ENCODE results near the gene CCNL2. TPM values are rescaled to one million over a fixed set of nuclear protein-coding genes. Genes with fewer than 3 reads are reported as not detected.

CCNL2 gene
- total and polyA plus RNA-seq, 2 experiments from 2014 or later: 166 to 284 TPM

GRCh38 chr1:1373815-1374588, 25.1 kb downstream of the CCNL2 start:
- Histone ChIP-seq H3K4me1 (ENCODE audit: insufficient read depth) (peaks cover 9% of the 10 kb centered on the region), H3K27me3 (no peaks in the 10 kb centered on the region), H3K9me2 (replicated peaks; ENCODE audit: insufficient read depth) (no peaks in the 10 kb centered on the region), H4K20me1 (ENCODE audit: insufficient read depth, poor library complexity, severe bottlenecking) (no peaks in the 10 kb centered on the region), H2AFZ (no peak overlapping the region), H3K36me3 (replicated peaks; ENCODE audit: insufficient read depth, low read depth) (no peaks in the 10 kb centered on the region), H3K4me3 (peak overlapping the region; percentile 52), H3K9me3 (ENCODE audit: low read depth) (no peaks in the 10 kb centered on the region), H3K79me2 (peaks cover 27% of the 10 kb centered on the region), H3K4me2 (peak overlapping the region; percentile 97), H3K27ac (no peak overlapping the region)
- DNase-seq (ENCODE audit: low spot score): no peak
- TF ChIP-seq EZH2 (IDR thresholded peaks at IDR 0.05; ENCODE audit: borderline replicate concordance) (no peak), CTCF (IDR thresholded peaks at IDR 0.05; ENCODE audit: poor library complexity) (no peak), EZH2phosphoT487 (IDR thresholded peaks at IDR 0.05; ENCODE audit: low read depth, severe bottlenecking, unreplicated experiment) (no peak)
- WGBS (ENCODE audit: low lambda C conversion rate, missing lambda C conversion rate): 63% methylated on average over 51 of the region's 52 CpGs

- Histone ChIP-seq H3K4me3 (no peak overlapping the region), H2AFZ (no peak overlapping the region), H3K79me2 (peaks cover 27% of the 10 kb centered on the region), H3K9me2 (replicated peaks; ENCODE audit: insufficient read depth) (no peaks in the 10 kb centered on the region), H4K20me1 (ENCODE audit: insufficient read depth, poor library complexity, severe bottlenecking) (no peaks in the 10 kb centered on the region), H3K27me3 (no peaks in the 10 kb centered on the region), H3K4me1 (ENCODE audit: insufficient read depth) (peaks cover 9% of the 10 kb centered on the region), H3K9me3 (ENCODE audit: low read depth) (no peaks in the 10 kb centered on the region), H3K27ac (no peak overlapping the region), H3K4me2 (peak overlapping the region; percentile 97), H3K36me3 (replicated peaks; ENCODE audit: insufficient read depth, low read depth) (no peaks in the 10 kb centered on the region)
- TF ChIP-seq EZH2phosphoT487 (IDR thresholded peaks at IDR 0.05; ENCODE audit: low read depth, severe bottlenecking, unreplicated experiment) (no peak), CTCF (IDR thresholded peaks at IDR 0.05; ENCODE audit: poor library complexity) (no peak), EZH2 (IDR thresholded peaks at IDR 0.05; ENCODE audit: borderline replicate concordance) (no peak)
- WGBS (ENCODE audit: low lambda C conversion rate, missing lambda C conversion rate): 97% methylated on average over 26 of the region's 26 CpGs
- no peak for DNase-seq (ENCODE audit: low spot score)
Measured at GRCh38 chr1:1373051-1373814, 25.9 kb downstream of the CCNL2 start.

GRCh38 chr1:1371746-1372711, 27.1 kb downstream of the CCNL2 start:
- no peaks in the 10 kb centered on the region for H3K27me3 ChIP-seq
- H3K4me3 ChIP-seq: no peak overlapping the region
- H4K20me1 ChIP-seq (ENCODE audit: insufficient read depth, poor library complexity, severe bottlenecking): no peaks in the 10 kb centered on the region

More at GRCh38 chr1:1371746-1372711, 27.1 kb downstream of the CCNL2 start:
- DNase-seq (ENCODE audit: low spot score): peak; percentile 75
- Histone ChIP-seq H3K4me2 (no peak overlapping the region), H3K9me2 (replicated peaks; ENCODE audit: insufficient read depth) (no peaks in the 10 kb centered on the region), H3K79me2 (peaks cover 27% of the 10 kb centered on the region), H3K36me3 (replicated peaks; ENCODE audit: insufficient read depth, low read depth) (no peaks in the 10 kb centered on the region), H3K27ac (no peak overlapping the region), H3K9me3 (ENCODE audit: low read depth) (no peaks in the 10 kb centered on the region), H2AFZ (no peak overlapping the region), H3K4me1 (ENCODE audit: insufficient read depth) (peaks cover 9% of the 10 kb centered on the region)
- WGBS (ENCODE audit: low lambda C conversion rate, missing lambda C conversion rate): 62% methylated on average over 25 of the region's 26 CpGs
- TF ChIP-seq EZH2phosphoT487 (IDR thresholded peaks at IDR 0.05; ENCODE audit: low read depth, severe bottlenecking, unreplicated experiment): no peak
- peak; percentile 82 for TF ChIP-seq CTCF (IDR thresholded peaks at IDR 0.05; ENCODE audit: poor library complexity)

Data from hepatocyte (in vitro differentiated cells).